Neural progenitor cell (in vitro differentiated cells): ENCODE measurements around the gene WDR31.

Experiments used
- EZH2 ChIP-seq: fragments of 200-600 bp; sonication (generic); IDR thresholded peaks from 2 replicates; pipeline ENCODE4 v1.6.1; 2017; ENCODE audit warnings: antibody characterized with exemption, mild to moderate bottlenecking, moderate library complexity
- EZH2phosphoT487 ChIP-seq: fragments of 200-600 bp; sonication (generic); IDR thresholded peaks from 2 replicates; pipeline ENCODE4 v1.6.1; 2017; ENCODE audit warnings: antibody characterized with exemption
- TF ChIP-seq, protein P1 (sequence below): fragments of 200-600 bp; sonication (generic); IDR thresholded peaks from 2 replicates; pipeline ENCODE4 v1.5.1; 2017; ENCODE audit warnings: antibody characterized with exemption, mild to moderate bottlenecking

DNA sequence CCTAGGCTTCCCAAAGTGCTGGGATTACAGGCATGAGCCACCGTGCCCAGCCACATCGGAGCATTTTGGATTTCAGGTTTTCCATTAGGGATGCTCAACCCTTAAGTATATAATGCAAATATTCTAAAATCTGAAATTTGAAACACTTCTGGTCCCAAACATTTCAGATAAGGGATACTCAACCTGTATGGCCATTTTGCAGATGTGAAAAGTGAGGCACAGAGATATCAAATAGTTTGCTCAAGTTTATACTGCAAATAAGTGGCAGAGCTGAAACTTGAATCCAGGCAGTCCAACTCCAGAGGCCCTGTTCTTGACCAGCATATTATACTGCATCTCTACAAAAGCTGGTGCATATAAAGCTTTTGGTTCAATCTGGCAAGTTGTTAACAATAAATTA is 2.4 kb downstream of the WDR31 start:
- TF ChIP-seq, protein P1, sequence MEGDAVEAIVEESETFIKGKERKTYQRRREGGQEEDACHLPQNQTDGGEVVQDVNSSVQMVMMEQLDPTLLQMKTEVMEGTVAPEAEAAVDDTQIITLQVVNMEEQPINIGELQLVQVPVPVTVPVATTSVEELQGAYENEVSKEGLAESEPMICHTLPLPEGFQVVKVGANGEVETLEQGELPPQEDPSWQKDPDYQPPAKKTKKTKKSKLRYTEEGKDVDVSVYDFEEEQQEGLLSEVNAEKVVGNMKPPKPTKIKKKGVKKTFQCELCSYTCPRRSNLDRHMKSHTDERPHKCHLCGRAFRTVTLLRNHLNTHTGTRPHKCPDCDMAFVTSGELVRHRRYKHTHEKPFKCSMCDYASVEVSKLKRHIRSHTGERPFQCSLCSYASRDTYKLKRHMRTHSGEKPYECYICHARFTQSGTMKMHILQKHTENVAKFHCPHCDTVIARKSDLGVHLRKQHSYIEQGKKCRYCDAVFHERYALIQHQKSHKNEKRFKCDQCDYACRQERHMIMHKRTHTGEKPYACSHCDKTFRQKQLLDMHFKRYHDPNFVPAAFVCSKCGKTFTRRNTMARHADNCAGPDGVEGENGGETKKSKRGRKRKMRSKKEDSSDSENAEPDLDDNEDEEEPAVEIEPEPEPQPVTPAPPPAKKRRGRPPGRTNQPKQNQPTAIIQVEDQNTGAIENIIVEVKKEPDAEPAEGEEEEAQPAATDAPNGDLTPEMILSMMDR, result no peak
- TF ChIP-seq EZH2 (no peak), EZH2phosphoT487 (no peak)
